GM19043 (cell line): ENCODE measurements around the gene CFAP410.
A peak's percentile ranks its signal among the peaks of the same experiment; 100 is the strongest.
"Not testable (repeated sequence)": the region's sequence is repeated elsewhere in the genome, so short reads cannot be mapped to it uniquely, and the experiment has no call there.

Experiments used
- ATAC-seq: cut with Tn5 transposase; IDR thresholded peaks from one replicate; pipeline ENCODE4 v1.9.1; 2021; ENCODE audit warnings: low read depth; ENCODE audit not compliant: unreplicated experiment

CFAP410 gene

DNA sequence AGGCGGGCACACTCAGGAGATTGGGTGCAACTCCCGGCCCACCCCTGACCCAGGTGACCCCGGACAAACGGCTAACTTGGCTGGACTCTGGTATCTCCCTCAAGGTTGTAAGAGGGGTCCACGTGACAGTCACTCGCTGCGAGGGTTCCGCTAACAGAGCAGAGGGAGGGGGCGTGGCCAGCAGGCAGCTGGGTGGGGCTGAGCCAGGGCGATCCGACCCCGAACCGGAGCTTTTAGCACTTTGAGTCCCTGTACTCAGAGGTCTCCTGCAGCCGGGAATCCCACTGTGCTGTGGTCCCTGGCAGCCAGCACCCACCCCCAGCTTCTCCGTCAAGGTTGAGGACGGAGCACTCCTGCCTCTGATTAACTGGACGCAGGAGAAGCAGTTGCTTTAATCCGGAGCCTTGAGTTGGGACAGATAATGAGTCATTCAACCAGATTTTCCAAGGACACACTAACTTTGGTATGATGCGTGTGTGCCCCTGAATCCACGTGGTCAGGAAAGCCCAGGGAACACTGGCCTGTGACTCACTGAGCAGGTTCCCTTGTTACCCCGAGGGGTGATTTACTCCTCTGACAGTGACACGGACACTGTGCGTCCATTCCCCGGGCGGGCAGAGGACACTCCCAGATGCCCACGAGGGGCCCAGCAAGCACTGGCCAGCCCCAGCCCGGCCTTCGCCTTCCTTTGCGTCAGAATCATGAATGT is 31.0 kb upstream of the CFAP410 start:
- no peak for ATAC-seq

DNA sequence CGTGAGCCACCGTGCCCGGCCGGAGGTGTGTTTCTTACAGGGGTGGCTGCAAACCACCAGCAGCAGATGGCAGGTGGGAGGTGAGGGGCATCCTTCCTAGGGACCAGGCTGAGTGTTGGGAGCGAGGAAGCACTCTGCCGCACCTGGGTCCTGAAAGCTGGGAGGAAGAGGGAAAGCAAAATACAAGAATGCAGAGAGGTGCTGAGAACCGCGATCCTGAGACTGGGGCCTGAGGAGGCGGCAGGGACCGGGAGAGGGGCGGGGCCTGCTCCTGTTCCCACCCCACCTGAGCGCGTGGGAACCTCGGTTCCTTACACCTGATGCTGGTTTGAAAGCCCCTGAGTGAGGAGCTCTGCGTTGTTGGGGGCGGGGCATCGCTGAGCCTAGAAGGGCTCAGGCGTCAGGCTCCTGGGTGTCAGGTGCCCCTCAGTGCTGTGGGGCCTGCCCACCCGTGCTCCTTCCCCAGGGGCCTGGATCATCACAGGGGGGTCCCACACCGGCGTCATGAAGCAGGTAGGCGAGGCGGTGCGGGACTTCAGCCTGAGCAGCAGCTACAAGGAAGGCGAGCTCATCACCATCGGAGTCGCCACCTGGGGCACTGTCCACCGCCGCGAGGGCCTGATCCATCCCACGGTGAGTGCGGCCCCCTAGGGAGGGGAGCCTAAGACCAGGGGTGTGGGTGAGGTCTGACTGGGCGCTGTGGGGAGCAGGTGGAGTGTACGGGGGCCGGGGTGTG is 29.7 kb upstream of the CFAP410 start:
- no peak for ATAC-seq

DNA sequence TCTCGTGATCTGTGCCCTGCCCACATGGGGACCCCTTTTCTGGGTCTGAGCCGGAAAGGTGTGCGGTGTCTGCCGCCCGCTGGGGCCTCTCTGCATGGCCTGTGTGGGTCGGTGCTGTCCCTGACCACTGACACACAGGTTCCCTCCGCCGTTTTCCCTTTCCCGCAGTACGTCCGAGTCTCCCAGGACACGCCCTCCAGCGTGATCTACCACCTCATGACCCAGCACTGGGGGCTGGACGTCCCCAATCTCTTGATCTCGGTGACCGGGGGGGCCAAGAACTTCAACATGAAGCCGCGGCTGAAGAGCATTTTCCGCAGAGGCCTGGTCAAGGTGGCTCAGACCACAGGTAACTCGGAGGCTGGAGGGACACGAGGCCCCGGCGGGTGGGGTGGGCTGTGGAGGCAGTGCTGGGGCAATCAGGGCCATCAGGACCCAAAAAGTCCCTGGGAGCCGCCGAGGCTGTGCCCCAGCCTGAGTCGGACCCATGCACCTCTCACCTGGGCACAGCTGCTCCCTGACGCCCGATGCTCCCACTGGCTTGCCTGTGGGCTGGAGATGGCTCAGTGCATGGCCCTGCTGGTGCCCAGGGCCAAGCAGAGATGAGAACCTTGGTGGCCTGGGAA is 27.5 kb upstream of the CFAP410 start:
- ATAC-seq: no peak

- no peak for ATAC-seq
Measured at GRCh38 chr21:44365967-44366585, 26.9 kb upstream of the CFAP410 start.

- ATAC-seq: no peak
Measured at GRCh38 chr21:44365251-44365966, 26.2 kb upstream of the CFAP410 start.

DNA sequence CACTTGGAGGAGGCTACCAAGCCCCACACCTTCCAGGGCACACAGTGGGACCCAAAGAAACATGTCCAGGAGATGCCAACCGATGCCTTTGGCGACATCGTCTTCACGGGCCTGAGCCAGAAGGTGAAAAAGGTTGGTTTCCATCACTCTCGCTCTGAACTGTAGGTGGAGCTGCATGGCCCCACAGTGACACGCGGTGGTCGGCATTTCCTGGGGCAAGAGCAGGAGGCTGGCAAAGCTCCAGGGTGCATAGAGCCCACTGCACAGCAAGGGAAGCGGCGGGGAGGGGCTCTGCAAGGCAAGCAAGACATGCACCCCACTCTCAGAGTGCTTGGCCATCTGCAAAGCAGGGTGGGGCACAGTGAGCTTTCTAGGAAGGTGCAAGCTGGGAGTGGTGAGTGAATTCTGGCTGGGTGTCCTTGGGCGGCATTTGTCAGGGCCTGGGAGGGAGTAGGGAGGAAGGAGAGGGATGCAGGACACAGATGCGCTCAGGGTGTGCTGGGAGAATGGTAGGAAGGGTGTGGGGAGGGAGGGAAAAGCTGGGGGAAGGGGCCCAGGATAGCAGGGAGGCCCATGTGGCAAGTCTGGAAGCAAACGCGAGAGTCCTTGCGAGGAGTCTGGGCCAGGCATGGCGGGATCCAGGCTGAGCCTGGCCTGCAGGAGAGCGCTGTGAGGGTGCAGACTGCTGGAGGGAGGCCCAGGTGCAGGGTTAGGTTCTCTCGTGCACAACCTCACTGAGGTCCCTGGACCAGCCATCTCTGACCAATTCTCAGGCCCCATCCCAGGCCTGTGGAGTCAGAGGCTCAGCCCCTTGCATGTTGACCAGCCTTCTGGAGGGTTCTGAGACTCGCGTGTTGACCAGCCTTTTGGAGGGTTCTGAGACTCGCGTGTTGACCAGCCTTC is 25.2 kb upstream of the CFAP410 start:
- ATAC-seq: no peak

DNA sequence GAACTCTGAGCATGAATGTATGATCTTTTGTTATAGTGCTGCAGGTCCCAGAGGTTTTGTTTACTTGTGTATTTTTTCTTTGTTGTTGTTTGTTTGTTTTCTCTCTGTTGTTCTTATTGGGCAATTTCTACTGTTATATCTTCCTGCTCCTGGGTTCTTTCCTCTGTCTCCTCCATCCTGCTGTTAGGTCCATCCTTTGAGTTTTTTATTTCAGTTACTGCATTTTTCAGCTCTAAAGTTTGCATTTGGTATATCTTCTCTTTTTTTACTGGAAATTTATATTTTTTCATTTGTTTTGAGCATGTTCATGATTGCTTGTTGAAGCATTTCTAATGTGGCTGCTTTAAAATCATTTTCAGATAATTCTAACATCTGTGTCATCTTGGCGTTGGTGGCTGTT is 24.1 kb upstream of the CFAP410 start:
- no peak for ATAC-seq

DNA sequence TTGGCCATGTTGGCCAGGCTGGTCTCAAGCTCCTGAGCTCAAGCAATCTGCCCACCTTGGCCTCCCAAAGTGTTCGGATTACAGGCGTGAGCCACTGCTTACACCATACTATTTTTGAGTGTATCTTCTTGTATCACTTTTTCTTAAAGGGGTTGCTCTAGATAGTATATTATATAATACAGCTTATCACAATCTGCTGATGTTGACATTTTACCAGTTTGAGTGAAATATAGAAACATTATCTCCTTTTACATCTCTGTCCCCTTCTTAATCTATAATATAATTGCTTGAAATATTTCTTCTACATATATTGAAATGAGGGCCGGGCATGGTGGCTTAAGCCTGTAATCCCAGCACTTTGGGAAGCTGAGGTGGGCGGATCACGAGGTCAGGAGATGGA is 22.7 kb upstream of the CFAP410 start:
- not testable (repeated sequence) for ATAC-seq

- no peak for ATAC-seq
Measured at GRCh38 chr21:44360159-44360558, 21.0 kb upstream of the CFAP410 start.

- no peak for ATAC-seq
Measured at GRCh38 chr21:44359396-44359795, 20.2 kb upstream of the CFAP410 start.

DNA sequence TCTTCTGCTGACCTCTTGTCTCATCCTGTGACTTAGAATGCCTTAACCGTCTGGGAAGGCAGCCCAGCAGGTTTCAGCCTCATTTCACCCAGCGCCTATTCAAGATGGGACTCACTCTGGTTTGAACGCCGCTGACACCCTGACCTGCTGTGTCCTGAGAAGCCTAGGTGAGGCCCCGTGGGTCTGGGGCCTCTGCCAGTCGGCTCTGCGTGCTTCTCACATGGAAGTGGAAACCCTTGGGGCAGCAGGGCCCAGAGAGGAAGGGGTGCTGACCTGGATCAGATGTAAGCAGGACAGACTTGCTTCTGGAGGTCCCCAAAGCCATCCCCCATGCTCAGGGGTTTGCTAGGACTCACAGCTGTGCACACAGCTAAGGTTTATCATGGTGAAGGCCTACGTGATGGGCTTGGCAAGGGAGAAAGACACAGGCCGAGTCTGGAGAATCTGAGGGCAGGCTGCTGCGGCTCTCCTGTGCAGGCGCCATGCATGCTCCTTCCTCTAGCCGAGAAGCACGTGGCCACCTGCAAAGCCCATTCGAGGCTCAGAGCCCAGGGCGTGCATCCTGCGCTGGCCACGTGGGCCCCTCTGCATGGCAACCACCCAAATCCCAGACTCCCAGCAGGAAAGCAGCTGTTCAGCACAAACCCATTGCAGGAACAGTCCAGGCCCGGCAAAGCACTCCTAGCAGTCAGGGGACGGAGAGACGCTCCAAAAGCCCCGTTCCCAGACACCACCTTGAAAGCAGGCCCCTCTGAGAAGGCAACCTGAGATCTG is 18.1 kb upstream of the CFAP410 start:
- no peak for ATAC-seq

GRCh38 chr21:44356636-44357035 is 17.4 kb upstream of the CFAP410 start:
- no peak for ATAC-seq

DNA sequence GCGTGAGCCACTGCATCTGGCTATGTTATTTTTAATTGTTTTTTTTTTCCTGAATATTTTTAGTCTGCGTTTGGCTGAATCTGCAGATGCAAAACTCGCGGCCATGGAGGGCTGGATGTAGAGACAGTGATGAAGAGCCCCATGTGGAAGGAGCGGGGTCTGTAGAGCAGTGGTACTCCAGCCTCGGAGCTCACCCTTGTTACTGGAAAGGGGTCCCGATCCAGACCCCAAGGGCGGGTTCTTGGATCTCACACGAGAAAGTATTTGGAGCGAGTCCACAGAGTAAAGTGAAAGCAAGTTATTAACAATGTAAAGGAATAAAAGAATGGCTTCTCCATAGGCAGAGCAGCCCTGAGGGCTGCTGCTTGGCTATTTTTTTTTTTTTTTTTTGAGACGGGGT is 17.0 kb upstream of the CFAP410 start:
- no peak for ATAC-seq

DNA sequence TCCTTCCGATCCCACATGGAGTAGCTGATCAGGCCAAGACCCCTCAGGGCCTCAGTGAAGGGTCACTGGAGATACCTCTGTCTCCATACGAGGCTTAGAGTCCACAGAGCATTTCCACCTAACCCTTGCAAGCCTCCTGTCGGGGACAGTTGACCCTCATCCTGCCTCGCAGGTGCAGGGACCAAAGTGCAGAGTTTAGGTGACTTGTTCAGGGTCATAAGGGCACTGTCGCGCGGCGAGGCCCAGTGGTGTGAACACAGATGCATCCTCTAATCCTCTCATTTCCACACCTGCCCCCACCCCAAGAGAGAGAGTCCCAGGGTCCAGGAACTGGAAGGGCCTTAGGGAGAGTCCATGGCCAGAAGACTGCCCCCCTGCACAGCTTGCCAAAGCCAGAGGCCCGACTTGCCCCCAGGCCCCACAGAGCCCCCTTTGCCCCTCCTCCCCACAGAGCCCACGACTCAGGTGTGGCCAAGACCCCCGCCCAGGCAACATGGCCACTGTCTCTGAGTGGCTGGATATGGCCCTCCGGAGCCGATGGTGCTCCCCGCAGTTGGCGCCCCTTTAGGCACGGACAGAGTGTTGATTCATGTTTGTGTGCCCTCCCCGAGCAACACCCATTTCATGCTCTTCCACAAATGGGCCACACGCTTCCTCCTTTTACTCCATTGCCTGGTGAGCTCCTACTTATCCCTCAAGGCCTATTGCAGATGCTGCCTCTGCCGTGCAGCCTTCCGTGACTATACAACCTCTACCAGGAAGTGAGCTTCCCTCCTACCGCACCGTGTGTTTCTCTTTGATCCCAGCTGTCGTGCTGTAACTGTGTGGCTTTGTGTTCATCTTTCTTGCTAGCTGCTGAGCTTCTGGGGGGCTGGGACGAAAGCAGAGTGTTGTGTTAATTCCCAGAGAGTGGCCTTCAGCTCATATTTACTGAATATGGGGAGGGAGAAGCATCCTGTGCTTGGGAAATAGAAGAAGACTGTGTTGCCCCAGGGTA is 15.9 kb upstream of the CFAP410 start:
- ATAC-seq: no peak

DNA sequence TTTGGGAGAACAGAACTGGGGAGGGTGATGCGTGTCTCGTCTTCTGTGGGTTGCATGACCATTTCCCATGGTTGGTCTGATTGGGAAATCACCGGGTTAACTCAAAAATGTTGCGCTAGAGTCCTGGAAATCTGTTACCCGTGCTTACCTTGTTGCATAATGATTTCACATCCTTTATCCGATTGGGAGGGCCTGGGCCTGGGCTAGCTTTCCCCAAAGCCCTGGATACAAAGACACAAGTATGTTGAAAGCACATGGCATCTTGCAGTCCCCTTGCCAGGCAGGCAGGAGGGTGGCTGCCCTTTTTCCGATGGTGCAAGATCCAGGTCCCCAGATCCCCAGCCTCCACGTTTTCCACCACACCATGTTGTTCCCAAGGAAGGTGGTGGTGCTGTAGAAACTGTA is 14.8 kb upstream of the CFAP410 start:
- ATAC-seq: no peak

DNA sequence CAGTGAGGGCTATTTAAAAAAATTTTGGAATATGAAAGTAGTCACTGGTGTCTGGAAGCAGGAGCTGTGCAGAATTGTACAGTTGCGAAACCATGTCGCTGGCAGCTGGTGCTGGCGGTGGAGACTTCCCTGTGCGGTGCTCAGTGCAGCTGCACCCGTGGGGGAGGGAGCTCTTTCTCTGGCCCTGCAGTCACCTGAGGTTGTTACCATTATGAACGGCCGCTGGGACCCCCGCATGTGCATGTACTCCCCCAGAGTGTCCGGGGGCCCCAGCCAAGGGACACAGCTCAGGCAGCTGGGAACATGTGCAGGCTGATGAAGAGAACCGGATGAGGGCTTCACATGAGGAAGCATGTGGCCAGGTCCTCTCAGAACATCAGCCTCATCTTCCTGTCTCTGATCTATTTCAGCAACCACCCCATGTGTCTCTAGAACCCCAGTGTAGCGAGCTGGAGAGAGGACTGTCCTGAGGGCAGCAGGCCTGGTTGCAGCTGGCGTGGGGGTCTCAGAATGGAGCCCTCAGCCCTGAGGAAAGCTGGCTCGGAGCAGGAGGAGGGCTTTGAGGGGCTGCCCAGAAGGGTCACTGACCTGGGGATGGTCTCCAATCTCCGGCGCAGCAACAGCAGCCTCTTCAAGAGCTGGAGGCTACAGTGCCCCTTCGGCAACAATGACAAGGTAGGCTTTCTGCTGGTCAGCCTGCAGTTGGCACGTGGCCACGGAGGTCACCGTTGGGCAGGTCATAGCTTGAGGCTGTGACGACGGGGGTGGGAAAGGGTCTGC is 14.2 kb upstream of the CFAP410 start, which contains the start of gene TRPM2:
TSS of gene TRPM2 (plus strand) at position 431 of the 780 bp plus-strand sequence. CDS start at position 511, 80 bp downstream.
- peak; percentile 56 for ATAC-seq
